ENCODE measurements around the gene LONRF2. TPM values are rescaled to one million over a fixed set of nuclear protein-coding genes. Genes with fewer than 3 reads are reported as not detected.

Gene LONRF2
- total RNA-seq, 1 experiment from 2014 or later = not detected

DNA sequence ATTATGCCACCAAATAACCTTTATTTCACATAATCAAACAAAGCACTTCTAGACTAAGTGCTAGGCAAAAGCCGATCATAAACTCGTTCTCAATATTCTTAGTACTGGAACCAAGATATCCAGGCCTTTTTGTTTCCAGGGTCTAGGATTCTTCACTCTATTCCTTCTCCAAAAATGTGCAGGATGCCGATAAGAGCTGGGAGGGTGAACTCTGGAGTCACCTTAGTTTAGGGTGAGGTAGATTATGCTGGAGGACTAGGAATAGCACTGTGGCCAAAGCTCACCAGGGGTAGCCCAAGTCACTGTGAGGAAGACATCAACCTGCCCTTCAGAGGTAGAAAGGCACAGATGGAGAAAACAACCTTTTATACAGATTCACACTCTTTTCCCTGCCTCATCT lies 37.3 kb downstream of the LONRF2 start:
- no peak overlapping the region for H3K4me3 Mint-ChIP-seq (ENCODE audit: unreplicated experiment)
- ChIA-PET CTCF (no interaction called here), POLR2A (no interaction called here)
- H3K27me3 ChIP-seq (replicated peaks; ENCODE audit: control insufficient read depth, insufficient read depth, low read length) = no peaks in the 10 kb centered on the region
- no peak overlapping the region for H3K27ac Mint-ChIP-seq (ENCODE audit: unreplicated experiment)
- H3K4me1 ChIP-seq = no peaks in the 10 kb centered on the region
- no peaks in the 10 kb centered on the region for H3K36me3 ChIP-seq (ENCODE audit: control insufficient read depth, insufficient read depth, low read length)
- TF ChIP-seq, protein P1, sequence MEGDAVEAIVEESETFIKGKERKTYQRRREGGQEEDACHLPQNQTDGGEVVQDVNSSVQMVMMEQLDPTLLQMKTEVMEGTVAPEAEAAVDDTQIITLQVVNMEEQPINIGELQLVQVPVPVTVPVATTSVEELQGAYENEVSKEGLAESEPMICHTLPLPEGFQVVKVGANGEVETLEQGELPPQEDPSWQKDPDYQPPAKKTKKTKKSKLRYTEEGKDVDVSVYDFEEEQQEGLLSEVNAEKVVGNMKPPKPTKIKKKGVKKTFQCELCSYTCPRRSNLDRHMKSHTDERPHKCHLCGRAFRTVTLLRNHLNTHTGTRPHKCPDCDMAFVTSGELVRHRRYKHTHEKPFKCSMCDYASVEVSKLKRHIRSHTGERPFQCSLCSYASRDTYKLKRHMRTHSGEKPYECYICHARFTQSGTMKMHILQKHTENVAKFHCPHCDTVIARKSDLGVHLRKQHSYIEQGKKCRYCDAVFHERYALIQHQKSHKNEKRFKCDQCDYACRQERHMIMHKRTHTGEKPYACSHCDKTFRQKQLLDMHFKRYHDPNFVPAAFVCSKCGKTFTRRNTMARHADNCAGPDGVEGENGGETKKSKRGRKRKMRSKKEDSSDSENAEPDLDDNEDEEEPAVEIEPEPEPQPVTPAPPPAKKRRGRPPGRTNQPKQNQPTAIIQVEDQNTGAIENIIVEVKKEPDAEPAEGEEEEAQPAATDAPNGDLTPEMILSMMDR (IDR thresholded peaks at IDR 0.05; ENCODE audit: insufficient read depth in 1 of 2, low read depth in 1 of 2, low read length in 1 of 2, severe bottlenecking in 1 of 2, unreplicated experiment in 1 of 2) = no peak
- no TSS peak for BruUV-seq (replicated peaks)
- H3K4me3 ChIP-seq (ENCODE audit: low read depth, low read length) = no peak overlapping the region
- H3K4me1 Mint-ChIP-seq (ENCODE audit: low read depth, unreplicated experiment) = no peaks in the 10 kb centered on the region
- H3K9me3 ChIP-seq = no peaks in the 10 kb centered on the region
- H3K36me3 Mint-ChIP-seq (ENCODE audit: insufficient read depth, unreplicated experiment) = no peaks in the 10 kb centered on the region
- no peaks in the 10 kb centered on the region for H3K9me3 Mint-ChIP-seq (ENCODE audit: unreplicated experiment)
- DNase-seq = no peak
- intact Hi-C loops (cut with micrococcal nuclease; ENCODE audit: unreplicated experiment) = no loop called here
- H3K27me3 Mint-ChIP-seq (ENCODE audit: insufficient read depth, unreplicated experiment) = peaks cover 3% of the 10 kb centered on the region

GRCh38 chr2:100283724-100284501 lies 38.4 kb downstream of the LONRF2 start:
- no peaks in the 10 kb centered on the region for H3K4me1 ChIP-seq
- H3K9me3 ChIP-seq = no peaks in the 10 kb centered on the region
- POLR2A ChIA-PET = no interaction called here
- no peak overlapping the region for H3K4me3 Mint-ChIP-seq (ENCODE audit: unreplicated experiment)
- no peaks in the 10 kb centered on the region for H3K4me1 Mint-ChIP-seq (ENCODE audit: low read depth, unreplicated experiment)
- BruUV-seq (replicated peaks) = no TSS peak
- no peak for DNase-seq
- H3K27ac Mint-ChIP-seq (ENCODE audit: unreplicated experiment) = no peak overlapping the region
- no peaks in the 10 kb centered on the region for H3K36me3 Mint-ChIP-seq (ENCODE audit: insufficient read depth, unreplicated experiment)
- intact Hi-C loops (cut with micrococcal nuclease; ENCODE audit: unreplicated experiment) = no loop called here
- H3K27me3 Mint-ChIP-seq (ENCODE audit: insufficient read depth, unreplicated experiment) = peaks cover 8% of the 10 kb centered on the region
- TF ChIP-seq, protein P1 (IDR thresholded peaks at IDR 0.05; ENCODE audit: insufficient read depth in 1 of 2, low read depth in 1 of 2, low read length in 1 of 2, severe bottlenecking in 1 of 2, unreplicated experiment in 1 of 2) = no peak
- H3K4me3 ChIP-seq (ENCODE audit: low read depth, low read length) = no peak overlapping the region
- H3K36me3 ChIP-seq (ENCODE audit: control insufficient read depth, insufficient read depth, low read length) = no peaks in the 10 kb centered on the region
- CTCF ChIA-PET = no interaction called here
- H3K27me3 ChIP-seq (replicated peaks; ENCODE audit: control insufficient read depth, insufficient read depth, low read length) = no peaks in the 10 kb centered on the region
- H3K9me3 Mint-ChIP-seq (ENCODE audit: unreplicated experiment) = no peaks in the 10 kb centered on the region

DNA sequence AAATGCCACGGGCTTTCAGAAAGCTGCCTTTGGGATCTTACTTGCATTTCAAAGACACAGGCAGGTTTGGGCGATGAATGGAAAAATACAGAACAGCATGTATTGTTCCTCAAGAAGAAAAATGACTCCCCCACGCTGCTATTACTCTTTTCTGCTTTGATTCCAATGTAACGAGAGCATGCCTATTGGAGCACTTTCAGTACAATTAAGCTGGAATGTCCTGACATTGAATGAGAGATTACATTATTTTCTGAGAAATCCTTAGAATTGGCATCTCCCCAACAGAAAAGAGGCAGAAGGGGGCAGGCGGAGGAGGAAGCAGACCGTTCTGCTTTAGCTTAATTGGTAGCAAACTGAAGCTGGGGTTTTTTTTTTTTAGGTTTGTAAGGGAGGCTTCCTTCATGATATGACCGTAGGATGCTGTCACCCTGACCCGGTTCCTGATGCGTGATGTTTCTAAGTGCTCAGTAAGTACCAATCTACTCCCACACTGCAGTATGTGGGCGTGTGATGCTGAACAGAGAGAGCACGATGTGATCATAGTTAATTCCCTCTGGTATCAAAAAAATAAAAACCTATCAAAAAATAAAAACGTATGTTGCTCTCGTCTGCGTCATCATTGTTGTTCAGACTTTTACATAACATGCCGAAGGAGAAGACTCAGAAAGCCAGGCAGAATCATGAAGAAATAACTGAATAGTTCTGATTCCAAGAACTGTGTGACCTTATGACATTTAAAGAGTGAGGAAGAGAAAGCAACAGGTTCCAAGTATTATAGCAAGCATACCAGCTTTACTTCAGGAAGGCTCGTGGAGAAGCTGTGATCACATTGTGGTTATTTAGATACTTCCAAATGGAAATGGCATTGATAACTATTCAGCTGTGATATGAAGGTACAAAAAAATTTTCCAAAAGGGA lies 40.5 kb downstream of the LONRF2 start:
- Histone ChIP-seq H3K9me3 (no peaks in the 10 kb centered on the region), H3K4me1 (no peaks in the 10 kb centered on the region), H3K36me3 (ENCODE audit: control insufficient read depth, insufficient read depth, low read length) (no peaks in the 10 kb centered on the region), H3K4me3 (ENCODE audit: low read depth, low read length) (no peak overlapping the region), H3K27me3 (replicated peaks; ENCODE audit: control insufficient read depth, insufficient read depth, low read length) (no peaks in the 10 kb centered on the region)
- no TSS peak for BruUV-seq (replicated peaks)
- no peaks in the 10 kb centered on the region for H3K4me1 Mint-ChIP-seq (ENCODE audit: low read depth, unreplicated experiment)
- intact Hi-C loops (cut with micrococcal nuclease; ENCODE audit: unreplicated experiment) = no loop called here
- no peak for DNase-seq
- H3K4me3 Mint-ChIP-seq (ENCODE audit: unreplicated experiment) = no peak overlapping the region
- no peak overlapping the region for H3K27ac Mint-ChIP-seq (ENCODE audit: unreplicated experiment)
- H3K27me3 Mint-ChIP-seq (ENCODE audit: insufficient read depth, unreplicated experiment) = peaks cover 16% of the 10 kb centered on the region
- TF ChIP-seq, protein P1 (IDR thresholded peaks at IDR 0.05; ENCODE audit: insufficient read depth in 1 of 2, low read depth in 1 of 2, low read length in 1 of 2, severe bottlenecking in 1 of 2, unreplicated experiment in 1 of 2) = no peak
- ChIA-PET CTCF (no interaction called here), POLR2A (no interaction called here)
- H3K9me3 Mint-ChIP-seq (ENCODE audit: unreplicated experiment) = no peaks in the 10 kb centered on the region
- H3K36me3 Mint-ChIP-seq (ENCODE audit: insufficient read depth, unreplicated experiment) = no peaks in the 10 kb centered on the region
